GM12878 (cell line): Measurements from ENCODE around the gene TMEM235. TPM values are rescaled to one million over a fixed set of nuclear protein-coding genes. Genes with fewer than 3 reads are reported as not detected.
A peak's percentile ranks its signal among the peaks of the same experiment; 100 is the strongest.

ENCODE experiments used
- ATAC-seq: fragments of 200-7000 bp; cut with Tn5 transposase; 3 replicates; pipeline ENCODE4 v1.9.1; 2020; ENCODE audit warnings: mild to moderate bottlenecking, moderate library complexity
- BruUV-seq: library from RNA; stranded (reverse); fragments of 400-500 nt; replicated peaks from 2 replicates; lab custom pipeline; 2021; lab: Mats Ljungman, UMichigan
- CTCF ChIA-PET: fragments of 300-600 bp; sonication (Branson Sonifier 250); formaldehyde crosslinking; extraction: SDS; loops from one replicate; lab custom pipeline; 2021; ENCODE audit warnings: inconsistent platforms; lab: Yijun Ruan, JAX
- POLR2A ChIA-PET: fragments of 350-600 bp; formaldehyde crosslinking; extraction: SDS; loops from one replicate; lab custom pipeline; 2021; ENCODE audit warnings: inconsistent platforms; lab: Charles Lee
- RAD21 ChIA-PET: fragments of 300-600 bp; sonication (Branson Sonifier 250); formaldehyde crosslinking; loops from one replicate; lab custom pipeline; 2023; ENCODE audit warnings: antibody characterized with exemption; ENCODE audit not compliant: unreplicated experiment; lab: Charles Lee
- SMC1A ChIA-PET: fragments of 300-600 bp; sonication (Branson Sonifier 250); formaldehyde crosslinking; loops from one replicate; lab custom pipeline; 2023; ENCODE audit not compliant: unreplicated experiment, uncharacterized antibody; lab: Charles Lee
- DNase-seq: peaks from one replicate; pipeline ENCODE4 v3.0.0-alpha.2; 2011; ENCODE audit warnings: low read depth, low spot score
- FAIRE-seq: peaks from 3 replicates; lab custom pipeline; 2011; peaks lifted over from hg19 to GRCh38; lab: Jason Lieb, UNC
- H2AFZ ChIP-seq: 2 replicates; pipeline ENCODE4 v1.6.0; 2011; ENCODE audit warnings: low read depth, low read length, control low read depth; ENCODE audit not compliant: control insufficient read depth
- H3K27ac ChIP-seq: 2 replicates; pipeline ENCODE4 v1.5.1; 2011; ENCODE audit warnings: control low read depth; ENCODE audit not compliant: control insufficient read depth, insufficient read depth
- H3K27me3 ChIP-seq, 2 experiments: replicated peaks in 1 of 2; 2 replicates each; pipeline versions ENCODE4 v1.6.0 to v1.6.1; 2011; ENCODE audit warnings: low read length in 1 of 2; ENCODE audit not compliant: control insufficient read depth in 2 of 2, insufficient read depth in 2 of 2
- H3K36me3 ChIP-seq, 2 experiments: 2 replicates each; pipeline ENCODE4 v1.5.1; 2011; ENCODE audit warnings: low read length in 1 of 2; ENCODE audit not compliant: control insufficient read depth in 2 of 2, insufficient read depth in 2 of 2
- H3K4me1 ChIP-seq: 2 replicates; pipeline ENCODE4 v1.6.1; 2011; ENCODE audit warnings: mild to moderate bottlenecking, low read length, moderate library complexity, mixed read lengths; ENCODE audit not compliant: control insufficient read depth, insufficient read depth
- H3K4me2 ChIP-seq: 2 replicates; pipeline ENCODE4 v1.6.0; 2011; ENCODE audit warnings: control low read depth; ENCODE audit not compliant: control insufficient read depth, insufficient read depth
- H3K4me3 ChIP-seq: fragments of 200-600 bp; sonication (generic); 2 replicates; pipeline ENCODE4 v1.5.1; 2016
- H3K79me2 ChIP-seq: 2 replicates; pipeline ENCODE4 v1.6.0; 2011; ENCODE audit warnings: low read length; ENCODE audit not compliant: control insufficient read depth, insufficient read depth
- H3K9ac ChIP-seq: 2 replicates; pipeline ENCODE4 v1.8.0; 2011; ENCODE audit warnings: low read length, control low read depth, mixed read lengths; ENCODE audit not compliant: control insufficient read depth, insufficient read depth
- H3K9me3 ChIP-seq: replicated peaks from 3 replicates; pipeline ENCODE4 v1.5.1; 2011; ENCODE audit warnings: mild to moderate bottlenecking, low read length; ENCODE audit not compliant: control insufficient read depth, insufficient read depth
- H4K20me1 ChIP-seq: 2 replicates; pipeline ENCODE4 v1.6.0; 2011; ENCODE audit not compliant: control insufficient read depth, insufficient read depth
- BHLHE40 ChIP-seq, 2 experiments: fragments of 450-650 bp in 1 of 2; IDR thresholded peaks; 2 replicates each; pipeline ENCODE4 v1.6.1; 2011 to 2017; ENCODE audit warnings: low read depth in 2 of 2, borderline replicate concordance in 1 of 2, improper control_type of control experiment in 1 of 2, low read length in 1 of 2, mild to moderate bottlenecking in 1 of 2
- CREM ChIP-seq: IDR thresholded peaks from 2 replicates; pipeline ENCODE4 v1.6.1; 2014; ENCODE audit warnings: antibody characterized with exemption, low read depth
- DPF2 ChIP-seq: fragments of 450-650 bp; IDR thresholded peaks from 2 replicates; pipeline ENCODE4 v1.6.1; 2017; ENCODE audit warnings: mild to moderate bottlenecking
- EED ChIP-seq: sonication (generic); IDR thresholded peaks from 2 replicates; pipeline ENCODE4 v1.6.1; 2016; ENCODE audit warnings: antibody characterized with exemption, low read depth
- EP300 ChIP-seq, 2 experiments: fragments of 150-350 bp in 1 of 2; IDR thresholded peaks; 2 replicates each; pipeline ENCODE4 v1.6.1; 2011 to 2012; ENCODE audit warnings: low read depth in 2 of 2, low read length in 2 of 2, borderline replicate concordance in 1 of 2, improper control_type of control experiment in 1 of 2, inconsistent platforms in 1 of 2; ENCODE audit not compliant: control insufficient read depth in 1 of 2
- EZH2 ChIP-seq: IDR thresholded peaks from 2 replicates; pipeline ENCODE4 v1.6.1; 2012; ENCODE audit warnings: low read depth, mild to moderate bottlenecking, control low read depth, inconsistent platforms, low read length, borderline replicate concordance; ENCODE audit not compliant: control insufficient read depth
- NBN ChIP-seq: fragments of 450-650 bp; IDR thresholded peaks from 2 replicates; pipeline ENCODE4 v1.6.1; 2016
- PAX5 ChIP-seq: IDR thresholded peaks from 2 replicates; pipeline ENCODE4 v1.6.1; 2011; ENCODE audit warnings: low read depth, low read length, borderline replicate concordance
- POLR2A ChIP-seq: IDR thresholded peaks from 2 replicates; pipeline ENCODE4 v1.6.1; 2011; ENCODE audit warnings: low read depth, mild to moderate bottlenecking, low read length
- RELA ChIP-seq: fragments of 450-650 bp; IDR thresholded peaks from 2 replicates; pipeline ENCODE4 v1.8.0; 2014; ENCODE audit warnings: borderline replicate concordance; ENCODE audit not compliant: partially characterized antibody
- RFX5 ChIP-seq: IDR thresholded peaks from 2 replicates; pipeline ENCODE4 v1.6.1; 2011; ENCODE audit warnings: low read depth, low read length, improper control_type of control experiment
- TARDBP ChIP-seq: IDR thresholded peaks from 2 replicates; pipeline ENCODE4 v1.6.1; 2016; ENCODE audit warnings: borderline replicate concordance
- YY1 ChIP-seq: IDR thresholded peaks from 2 replicates; pipeline ENCODE4 v1.6.1; 2011; ENCODE audit warnings: low read depth, mild to moderate bottlenecking, low read length
- ZBED1 ChIP-seq: IDR thresholded peaks from 2 replicates; pipeline ENCODE4 v1.6.1; 2016; ENCODE audit warnings: borderline replicate concordance
- WGBS: methylation state at CpG from one replicate; pipeline ENCODE4 v1.1.6; 2016; ENCODE audit warnings: low lambda C conversion rate; ENCODE audit not compliant: insufficient replicate concordance, insufficient coverage; ENCODE audit errors: missing lambda C conversion rate; 5-methylcytosine and 5-hydroxymethylcytosine counted together
- in situ Hi-C: fragments of 300-500 bp; cut with MboI; formaldehyde crosslinking; loops from 9 replicates; pipeline ENCODE4 v1.14.3; 2018; ENCODE audit warnings: mixed read lengths
- intact Hi-C: fragments of 100-400 bp; cut with micrococcal nuclease; formaldehyde crosslinking; loops from one replicate; pipeline ENCODE4 v1.14.2; 2022; ENCODE audit not compliant: unreplicated experiment
- polyA plus RNA-seq, 11 experiments: library from polyadenylated mRNA; depleted of rRNA in 4 of 11; unstranded in 6 of 11; stranded (reverse) in 5 of 11; fragments of >200 nt; fragmentation: Nextera tagmentation in 4 of 11; fragmentation: Illumina TruSeq in 1 of 11; extraction: Ambion mirVana in 4 of 11; extraction: Trizol in 1 of 11; gene quantifications; 1 replicate in 1 of 11; 2 replicates in 10 of 11; pipeline versions ENCODE4 v1.2.1 to v1.2.3, GENCODE V29; 2011 to 2016; ENCODE audit warnings: inconsistent platforms in 2 of 11, missing spikeins in 2 of 11, low read depth in 1 of 11
- total RNA-seq, 4 experiments: library from RNA; depleted of rRNA in 3 of 4; stranded (reverse); fragments of >200 nt in 3 of 4; fragmentation: Illumina TruSeq in 1 of 4; extraction: Trizol in 1 of 4; gene quantifications; 2 replicates each; pipeline versions ENCODE4 v1.2.1 to v1.2.3, GENCODE V29; 2013 to 2021
- TF ChIP-seq, protein P1 (sequence below): fragments of 450-650 bp; IDR thresholded peaks from 2 replicates; pipeline ENCODE4 v1.6.1; 2017; ENCODE audit warnings: mild to moderate bottlenecking, moderate library complexity
- TF ChIP-seq, protein P2 (sequence below): IDR thresholded peaks from 2 replicates; pipeline ENCODE4 v1.6.1; 2012; ENCODE audit warnings: low read depth, low read length, improper control_type of control experiment
- TF ChIP-seq, protein P3 (sequence below): fragments of 450-650 bp; IDR thresholded peaks from 2 replicates; pipeline ENCODE4 v1.6.1; 2017; ENCODE audit warnings: low read depth, mild to moderate bottlenecking, moderate library complexity
- TF ChIP-seq, protein P4 (sequence below): IDR thresholded peaks from 2 replicates; pipeline ENCODE4 v1.6.1; 2012; ENCODE audit warnings: low read depth, low read length, improper control_type of control experiment

TMEM235 gene
- total and polyA plus RNA-seq, 10 of the 15 experiments (the other 5 are each of a cell fraction or from before 2014, with no cell fraction given), result not detected

DNA sequence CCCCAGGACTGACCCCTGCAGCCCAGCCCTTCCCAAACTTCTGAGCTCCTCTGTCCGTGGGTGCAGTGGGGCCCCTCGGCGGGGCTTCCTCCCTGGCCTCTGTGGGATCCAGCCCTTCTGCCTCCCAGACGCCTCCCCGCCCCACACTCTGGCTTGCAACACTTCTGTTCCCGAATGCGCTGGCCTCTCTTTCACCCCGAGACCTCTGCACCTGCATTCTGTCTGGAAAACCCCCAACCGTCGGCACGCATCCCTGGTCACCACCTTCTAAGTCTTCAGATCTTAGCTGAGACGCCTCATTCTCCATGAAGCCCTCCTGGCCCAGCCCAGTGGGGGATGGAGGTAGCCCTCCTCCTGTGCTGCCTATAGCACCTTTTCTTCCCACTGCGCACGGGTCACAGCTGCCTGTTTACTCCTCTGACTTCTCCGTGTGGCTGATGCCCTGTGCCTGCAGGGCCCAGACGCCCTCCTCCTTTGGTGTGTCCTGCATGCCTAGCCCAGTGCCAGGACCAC, 26.4 kb downstream of the TMEM235 start:
- peak overlapping the region; percentile 49 for H3K4me2 ChIP-seq
- no peak overlapping the region for H3K9ac ChIP-seq
- no TSS peak for BruUV-seq
- peak overlapping the region; percentile 5 for H3K4me3 ChIP-seq
- peaks cover 34% of the 10 kb centered on the region for H3K4me1 ChIP-seq
- SMC1A ChIA-PET, result interaction anchor here (1.2 kb wide), 1 partner anchor 238 kb away, joined by 3 read pairs; no protein-coding TSS in a partner anchor
- POLR2A ChIA-PET, result no interaction called here
- FAIRE-seq (peak; percentile 83), ATAC-seq (peak; percentile 59), DNase-seq (no peak)
- intact Hi-C loops (no loop called here), in situ Hi-C loops (no loop called here)
- RAD21 ChIA-PET, result interaction anchor here (0.7 to 0.9 kb wide), 3 partner anchors 13 to 173 kb away, joined by 3 read pairs; no protein-coding TSS in a partner anchor
- CTCF ChIA-PET, result interaction anchor here (0.6 to 1.0 kb wide), 2 partner anchors 164 to 836 kb away, joined by 3 to 4 read pairs; no protein-coding TSS in a partner anchor
- H3K36me3 ChIP-seq, result no peaks in the 10 kb centered on the region
- no peak overlapping the region for H3K27ac ChIP-seq
- H3K9me3 ChIP-seq, result no peaks in the 10 kb centered on the region
- H3K27me3 ChIP-seq, result no peaks in the 10 kb centered on the region
- H2AFZ ChIP-seq, result peak overlapping the region; percentile 35; the same call in 1 of the 2 replicates
- H3K79me2 ChIP-seq, result no peaks in the 10 kb centered on the region
- no peaks in the 10 kb centered on the region for H4K20me1 ChIP-seq
- WGBS, result 6% methylated on average over 13 of the region's 16 CpGs
- peak; percentile 26; the same call in 1 of the 2 replicates for TF ChIP-seq DPF2
- TF ChIP-seq, protein P1, sequence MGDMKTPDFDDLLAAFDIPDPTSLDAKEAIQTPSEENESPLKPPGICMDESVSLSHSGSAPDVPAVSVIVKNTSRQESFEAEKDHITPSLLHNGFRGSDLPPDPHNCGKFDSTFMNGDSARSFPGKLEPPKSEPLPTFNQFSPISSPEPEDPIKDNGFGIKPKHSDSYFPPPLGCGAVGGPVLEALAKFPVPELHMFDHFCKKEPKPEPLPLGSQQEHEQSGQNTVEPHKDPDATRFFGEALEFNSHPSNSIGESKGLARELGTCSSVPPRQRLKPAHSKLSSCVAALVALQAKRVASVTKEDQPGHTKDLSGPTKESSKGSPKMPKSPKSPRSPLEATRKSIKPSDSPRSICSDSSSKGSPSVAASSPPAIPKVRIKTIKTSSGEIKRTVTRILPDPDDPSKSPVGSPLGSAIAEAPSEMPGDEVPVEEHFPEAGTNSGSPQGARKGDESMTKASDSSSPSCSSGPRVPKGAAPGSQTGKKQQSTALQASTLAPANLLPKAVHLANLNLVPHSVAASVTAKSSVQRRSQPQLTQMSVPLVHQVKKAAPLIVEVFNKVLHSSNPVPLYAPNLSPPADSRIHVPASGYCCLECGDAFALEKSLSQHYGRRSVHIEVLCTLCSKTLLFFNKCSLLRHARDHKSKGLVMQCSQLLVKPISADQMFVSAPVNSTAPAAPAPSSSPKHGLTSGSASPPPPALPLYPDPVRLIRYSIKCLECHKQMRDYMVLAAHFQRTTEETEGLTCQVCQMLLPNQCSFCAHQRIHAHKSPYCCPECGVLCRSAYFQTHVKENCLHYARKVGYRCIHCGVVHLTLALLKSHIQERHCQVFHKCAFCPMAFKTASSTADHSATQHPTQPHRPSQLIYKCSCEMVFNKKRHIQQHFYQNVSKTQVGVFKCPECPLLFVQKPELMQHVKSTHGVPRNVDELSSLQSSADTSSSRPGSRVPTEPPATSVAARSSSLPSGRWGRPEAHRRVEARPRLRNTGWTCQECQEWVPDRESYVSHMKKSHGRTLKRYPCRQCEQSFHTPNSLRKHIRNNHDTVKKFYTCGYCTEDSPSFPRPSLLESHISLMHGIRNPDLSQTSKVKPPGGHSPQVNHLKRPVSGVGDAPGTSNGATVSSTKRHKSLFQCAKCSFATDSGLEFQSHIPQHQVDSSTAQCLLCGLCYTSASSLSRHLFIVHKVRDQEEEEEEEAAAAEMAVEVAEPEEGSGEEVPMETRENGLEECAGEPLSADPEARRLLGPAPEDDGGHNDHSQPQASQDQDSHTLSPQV, result no peak
- TF ChIP-seq, protein P2, sequence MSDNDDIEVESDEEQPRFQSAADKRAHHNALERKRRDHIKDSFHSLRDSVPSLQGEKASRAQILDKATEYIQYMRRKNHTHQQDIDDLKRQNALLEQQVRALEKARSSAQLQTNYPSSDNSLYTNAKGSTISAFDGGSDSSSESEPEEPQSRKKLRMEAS, result no peak
- peak; percentile 31; the same call in 1 of the 2 replicates for TF ChIP-seq CREM
- TF ChIP-seq, protein P3, sequence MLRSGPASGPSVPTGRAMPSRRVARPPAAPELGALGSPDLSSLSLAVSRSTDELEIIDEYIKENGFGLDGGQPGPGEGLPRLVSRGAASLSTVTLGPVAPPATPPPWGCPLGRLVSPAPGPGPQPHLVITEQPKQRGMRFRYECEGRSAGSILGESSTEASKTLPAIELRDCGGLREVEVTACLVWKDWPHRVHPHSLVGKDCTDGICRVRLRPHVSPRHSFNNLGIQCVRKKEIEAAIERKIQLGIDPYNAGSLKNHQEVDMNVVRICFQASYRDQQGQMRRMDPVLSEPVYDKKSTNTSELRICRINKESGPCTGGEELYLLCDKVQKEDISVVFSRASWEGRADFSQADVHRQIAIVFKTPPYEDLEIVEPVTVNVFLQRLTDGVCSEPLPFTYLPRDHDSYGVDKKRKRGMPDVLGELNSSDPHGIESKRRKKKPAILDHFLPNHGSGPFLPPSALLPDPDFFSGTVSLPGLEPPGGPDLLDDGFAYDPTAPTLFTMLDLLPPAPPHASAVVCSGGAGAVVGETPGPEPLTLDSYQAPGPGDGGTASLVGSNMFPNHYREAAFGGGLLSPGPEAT, result peak; percentile 66
- 0 out of 2 replicates have a peak, but pooled peaks have one; percentile 14 for TF ChIP-seq YY1
- peak; percentile 32; the same call in 1 of the 2 replicates for TF ChIP-seq NBN
- peak; percentile 72 for TF ChIP-seq EED
- TF ChIP-seq, protein P4, sequence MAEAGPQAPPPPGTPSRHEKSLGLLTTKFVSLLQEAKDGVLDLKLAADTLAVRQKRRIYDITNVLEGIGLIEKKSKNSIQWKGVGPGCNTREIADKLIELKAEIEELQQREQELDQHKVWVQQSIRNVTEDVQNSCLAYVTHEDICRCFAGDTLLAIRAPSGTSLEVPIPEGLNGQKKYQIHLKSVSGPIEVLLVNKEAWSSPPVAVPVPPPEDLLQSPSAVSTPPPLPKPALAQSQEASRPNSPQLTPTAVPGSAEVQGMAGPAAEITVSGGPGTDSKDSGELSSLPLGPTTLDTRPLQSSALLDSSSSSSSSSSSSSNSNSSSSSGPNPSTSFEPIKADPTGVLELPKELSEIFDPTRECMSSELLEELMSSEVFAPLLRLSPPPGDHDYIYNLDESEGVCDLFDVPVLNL, result no peak
- no peak; the same call in 1 of the 2 replicates for TF ChIP-seq TARDBP
- peak; percentile 65 to 75 for TF ChIP-seq BHLHE40 (IDR thresholded peaks at IDR 0.05; ENCODE audit: borderline replicate concordance in 1 of 2, low read depth in 2 of 2, low read length in 1 of 2)
- peak; percentile 27 for TF ChIP-seq RELA
- TF ChIP-seq RFX5, result no peak
- TF ChIP-seq EZH2, result no peak
- TF ChIP-seq PAX5, result peak; percentile 83
- no peak for TF ChIP-seq ZBED1
- TF ChIP-seq POLR2A, result peak; percentile 44; the same call in 1 of the 2 replicates
- TF ChIP-seq EP300 (IDR thresholded peaks at IDR 0.05; ENCODE audit: borderline replicate concordance in 1 of 2, control insufficient read depth in 1 of 2, low read depth in 2 of 2, low read length in 2 of 2), result peak; percentile 22 to 29; a peak in 1 of 4 replicates
